GM20000 (cell line): ENCODE results near the gene SLFN13.

Experiments used
- DNase-seq: peaks from one replicate; pipeline ENCODE4 v3.0.0; 2012; ENCODE audit warnings: low spot score
- CTCF ChIP-seq: IDR thresholded peaks from 2 replicates; pipeline ENCODE4 v1.5.1; 2012; ENCODE audit warnings: mild to moderate bottlenecking, control low read depth; ENCODE audit errors: extremely low read depth, missing control alignments

The SLFN13 gene

GRCh38 chr17:35448214-35448898, at the start of gene SLFN13:
SLFN13 (minus strand) TSS chr17:35448766; CDS start chr17:35445680, 3,086 bp downstream.
- TF ChIP-seq CTCF: no peak
- peak; percentile 81 for DNase-seq

GRCh38 chr17:35496451-35497290, 48.1 kb upstream of the SLFN13 start:
- TF ChIP-seq CTCF: no peak
- DNase-seq: no peak

GRCh38 chr17:35493040-35493439, 44.5 kb upstream of the SLFN13 start:
- DNase-seq: no peak
- peak; percentile 0 for TF ChIP-seq CTCF

- no peak for DNase-seq
- no peak for TF ChIP-seq CTCF
These were observed 42.9 kb upstream of the SLFN13 start for GRCh38 chr17:35491417-35491816.

GRCh38 chr17:35489944-35490343, 41.4 kb upstream of the SLFN13 start:
- TF ChIP-seq CTCF: no peak
- no peak for DNase-seq

GRCh38 chr17:35488991-35489390, 40.4 kb upstream of the SLFN13 start:
- no peak for TF ChIP-seq CTCF
- DNase-seq: no peak
